AG04449 (cell line): ENCODE results near the gene EBF4.

Experiments used
- CTCF ChIA-PET: fragments of 350-600 bp; formaldehyde crosslinking; extraction: SDS; loops from one replicate; lab custom pipeline; 2021; ENCODE audit warnings: antibody characterized with exemption; lab: Yijun Ruan, JAX
- POLR2A ChIA-PET: fragments of 400-600, 350-600 bp; formaldehyde crosslinking; extraction: SDS; loops from one replicate; lab custom pipeline; 2020; ENCODE audit warnings: antibody characterized with exemption, inconsistent platforms; lab: Yijun Ruan, JAX
- DNase-seq: peaks from one replicate; pipeline ENCODE4 v3.0.0-alpha.2; 2010; ENCODE audit warnings: low read depth, low spot score
- H3K4me3 ChIP-seq: 2 replicates; pipeline ENCODE4 v1.5.1; 2011; ENCODE audit warnings: low read depth, mild to moderate bottlenecking, control low read depth, low read length
- CTCF ChIP-seq: IDR thresholded peaks from one replicate; pipeline ENCODE4 v1.5.1; 2011; ENCODE audit warnings: mild to moderate bottlenecking, moderate library complexity, low read length, control low read depth, inconsistent platforms; ENCODE audit not compliant: insufficient read depth; ENCODE audit errors: missing control alignments

The EBF4 gene

DNA sequence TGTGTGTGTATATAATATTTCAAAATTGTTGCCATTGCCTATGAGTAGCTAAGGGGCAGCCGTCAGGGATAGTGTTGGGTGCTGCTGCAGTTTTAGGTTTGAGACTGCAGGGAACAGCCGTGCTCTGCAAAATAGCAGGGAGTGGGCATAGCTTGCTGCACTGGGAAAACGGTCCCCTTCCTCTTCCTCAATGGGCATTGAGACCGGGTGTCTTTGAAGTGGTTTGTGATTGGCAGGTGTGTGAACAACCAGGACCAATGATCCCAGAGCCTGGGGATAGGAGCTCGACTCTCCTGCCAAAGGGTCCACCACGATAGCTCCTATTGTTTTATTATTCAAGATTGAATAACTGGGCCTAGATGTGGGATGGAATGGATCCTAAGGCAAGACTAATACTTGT is 5.1 kb upstream of the EBF4 start:
- DNase-seq = no peak
- no peak overlapping the region for H3K4me3 ChIP-seq
- no peak for TF ChIP-seq CTCF
- CTCF ChIA-PET = interaction anchor here (0.6 to 5.6 kb wide), 17 partner anchors 9 to 314 kb away, joined by 3 to 77 read pairs (median 5); partner anchors contain the start of gene IDH3B
- POLR2A ChIA-PET = no interaction called here

GRCh38 chr20:2688041-2688591 is 4.5 kb upstream of the EBF4 start:
- peak; percentile 78 for TF ChIP-seq CTCF
- no peak overlapping the region for H3K4me3 ChIP-seq
- ChIA-PET POLR2A (interaction anchor here (0.7 kb wide), 1 partner anchor 13 kb away, joined by 3 read pairs; no protein-coding TSS in a partner anchor), CTCF (interaction anchor here (0.6 to 5.6 kb wide), 22 partner anchors 9 to 341 kb away, joined by 3 to 77 read pairs (median 5); partner anchors contain the start of gene IDH3B)
- DNase-seq = peak; percentile 3

GRCh38 chr20:2690213-2690612 is 2.4 kb upstream of the EBF4 start:
- ChIA-PET CTCF (interaction anchor here (1.0 to 5.6 kb wide), 5 partner anchors 11 to 311 kb away, joined by 3 to 77 read pairs (median 5); no protein-coding TSS in a partner anchor), POLR2A (no interaction called here)
- no peak for TF ChIP-seq CTCF
- no peak for DNase-seq
- no peak overlapping the region for H3K4me3 ChIP-seq

DNA sequence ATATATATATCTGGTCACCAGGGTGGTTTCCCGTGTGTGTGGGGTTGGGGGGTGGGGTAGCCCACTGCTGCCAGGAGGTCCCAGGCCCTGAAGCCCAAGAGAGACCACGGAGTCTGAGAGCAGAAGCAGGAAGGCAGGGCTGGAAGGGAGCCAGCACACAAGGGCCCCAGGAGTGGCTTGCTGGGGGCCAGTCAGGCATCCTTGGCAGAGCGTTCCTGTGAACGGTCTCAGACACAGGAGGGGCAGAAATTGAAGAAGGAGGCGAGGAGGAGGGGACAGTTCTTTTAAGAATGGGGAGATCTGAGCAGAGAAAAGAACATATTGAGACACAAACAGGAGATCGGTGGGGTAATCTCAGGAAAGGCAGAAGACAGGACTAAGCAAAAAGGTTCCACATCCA is 1.9 kb upstream of the EBF4 start:
- DNase-seq = no peak
- no peak for TF ChIP-seq CTCF
- ChIA-PET POLR2A (no interaction called here), CTCF (interaction anchor here (1.0 to 2.1 kb wide), 4 partner anchors 10 to 170 kb away, joined by 3 to 7 read pairs (median 4); no protein-coding TSS in a partner anchor)
- H3K4me3 ChIP-seq = no peak overlapping the region

DNA sequence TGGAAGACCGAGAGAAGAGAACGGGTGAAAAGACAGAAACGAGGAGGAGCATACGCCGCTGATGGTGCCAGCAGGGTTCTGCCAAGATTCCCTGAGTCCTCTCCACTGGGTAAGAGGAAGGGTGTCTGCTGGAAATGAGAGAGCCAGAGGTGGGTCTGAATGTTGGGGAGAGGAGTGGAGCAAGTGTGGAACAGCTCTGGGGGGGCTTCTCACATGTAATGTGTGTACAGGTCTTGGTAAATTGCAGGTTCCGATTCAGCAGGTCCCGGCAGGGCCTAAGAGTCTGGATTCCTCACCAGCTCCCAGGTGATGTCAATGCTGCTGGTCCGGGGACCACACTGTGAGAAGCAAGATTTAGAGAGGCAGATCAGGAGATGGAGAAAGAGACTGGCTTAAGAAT is 1.5 kb upstream of the EBF4 start:
- POLR2A ChIA-PET = no interaction called here
- no peak for TF ChIP-seq CTCF
- H3K4me3 ChIP-seq = no peak overlapping the region
- DNase-seq = no peak
- CTCF ChIA-PET = interaction anchor here (1.4 to 2.1 kb wide), 3 partner anchors 53 to 169 kb away, joined by 3 to 7 read pairs (median 5); no protein-coding TSS in a partner anchor

GRCh38 chr20:2691663-2692035 is 931 bp upstream of the EBF4 start:
- ChIA-PET POLR2A (no interaction called here), CTCF (interaction anchor here (0.9 to 3.8 kb wide), 5 partner anchors 52 to 310 kb away, joined by 3 to 16 read pairs (median 5); no protein-coding TSS in a partner anchor)
- TF ChIP-seq CTCF = no peak
- no peak for DNase-seq
- peak overlapping the region; percentile 50; the same call in 1 of the 2 replicates for H3K4me3 ChIP-seq
